SW 1271 (cell line): ENCODE measurements around the gene EFNA2.
"Not testable (repeated sequence)": the region's sequence is repeated elsewhere in the genome, so short reads cannot be mapped to it uniquely, and the experiment has no call there.

ENCODE experiments used
- DNase-seq, 2 experiments: peaks; one replicate each; lab custom pipeline; 2025; lab: John Stamatoyannopoulos, UW

Gene EFNA2

GRCh38 chr19:1298235-1298634, 12.6 kb downstream of the EFNA2 start:
- no peak for DNase-seq

- DNase-seq, result no peak
Observed at GRCh38 chr19:1299801-1300200, 14.1 kb downstream of the EFNA2 start.

DNA sequence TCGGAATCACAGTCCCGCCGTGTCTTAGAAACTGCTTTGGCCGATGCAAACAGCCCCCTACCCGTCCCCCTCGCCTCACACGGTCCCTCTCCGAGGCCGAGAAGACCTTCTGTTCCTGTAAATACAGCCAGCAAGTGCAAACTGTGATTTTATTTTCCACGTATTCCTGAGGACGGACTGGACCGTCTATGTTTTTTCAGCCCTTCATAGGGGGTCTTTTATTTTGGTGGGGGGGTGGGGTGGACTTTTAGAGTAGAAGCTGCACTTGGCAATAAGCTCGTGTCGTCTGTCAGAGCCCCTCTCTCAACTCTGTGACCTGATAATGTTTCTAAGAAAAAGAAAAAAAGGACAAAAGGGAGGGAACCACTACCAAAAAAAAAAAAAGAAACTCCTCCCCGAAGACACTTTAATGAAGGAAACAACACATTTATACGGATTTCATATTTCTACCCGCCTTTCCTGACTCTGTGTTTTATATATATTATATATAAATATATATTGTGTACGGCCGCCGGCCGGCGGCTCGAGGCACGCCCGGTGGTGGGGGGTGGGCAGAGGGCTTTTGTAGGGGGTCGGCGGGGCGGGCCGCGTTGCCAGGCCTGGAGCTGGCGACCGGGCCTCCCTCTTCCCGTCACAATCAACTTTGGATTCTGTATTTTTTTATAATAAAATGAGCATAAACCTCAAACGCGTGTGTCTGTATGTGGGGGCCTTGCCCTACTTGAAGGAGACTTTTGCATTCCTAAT, 15.2 kb downstream of the EFNA2 start:
- no peak for DNase-seq

DNA sequence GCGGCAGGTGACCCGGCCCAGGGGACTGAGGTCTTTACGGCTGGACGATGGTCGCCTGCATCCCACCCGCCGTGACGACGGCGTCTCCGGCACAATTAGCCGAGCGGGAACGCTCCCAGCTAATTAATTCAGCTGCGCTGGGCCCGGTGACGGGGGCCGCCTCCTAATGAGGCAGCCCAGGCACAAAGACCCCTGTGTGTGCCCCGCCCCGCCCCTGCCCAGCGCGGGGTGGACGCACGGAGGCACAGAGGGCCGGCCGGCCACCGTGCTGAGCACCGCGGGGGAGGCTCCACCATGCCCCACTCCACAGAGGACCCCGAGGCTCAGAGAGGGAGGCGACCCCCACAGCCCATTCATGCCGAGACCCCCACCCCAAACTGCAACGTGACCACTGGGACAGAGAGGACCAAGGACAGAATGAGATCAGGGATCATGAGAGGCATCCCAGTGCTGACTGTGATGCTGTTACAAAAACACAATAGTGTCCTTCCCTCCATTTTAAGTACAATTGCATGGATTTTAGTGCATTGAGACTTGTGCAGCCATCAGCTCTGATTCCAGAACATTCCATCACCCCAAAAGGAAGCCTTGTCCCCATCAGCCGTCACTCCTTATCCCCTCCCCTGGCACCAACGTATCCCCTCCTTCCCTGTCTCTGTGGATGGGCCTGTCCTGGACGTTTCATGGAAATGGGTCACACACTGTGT, 17.0 kb downstream of the EFNA2 start:
- no peak for DNase-seq

DNA sequence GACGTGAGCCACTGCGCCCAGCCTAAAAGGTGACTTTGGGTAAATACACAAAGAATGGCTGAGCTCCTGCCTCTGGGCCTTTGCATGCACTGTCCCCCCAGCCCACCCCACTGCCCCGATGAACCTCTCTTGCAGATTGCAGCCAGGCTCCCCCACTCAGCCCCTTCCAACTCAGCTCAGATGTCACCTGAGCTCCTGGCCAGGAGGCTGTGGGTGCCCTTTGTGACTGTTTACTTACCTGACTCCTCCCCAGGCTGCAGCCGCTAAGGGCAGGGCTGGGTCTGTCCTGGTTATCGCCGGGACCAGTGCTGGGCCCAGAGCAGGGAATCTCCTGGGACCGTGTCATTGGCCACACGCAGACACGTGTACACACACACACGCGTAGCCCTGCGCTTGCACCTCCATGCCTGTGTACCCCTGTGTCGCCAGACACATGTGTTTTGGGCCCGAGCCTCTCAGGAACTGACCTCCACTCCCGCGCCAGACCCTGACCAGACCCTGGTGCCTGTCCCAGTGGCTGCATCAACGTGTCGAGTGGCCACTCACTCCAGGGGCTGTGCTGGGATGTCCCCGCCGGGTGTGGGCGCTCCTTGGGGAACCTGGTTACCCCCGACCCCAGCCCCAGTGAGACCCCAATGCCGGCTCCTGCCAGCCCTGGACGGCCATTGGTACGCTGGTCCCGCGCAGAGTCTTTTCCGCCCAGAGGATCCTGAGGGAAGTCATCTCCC, 18.7 kb downstream of the EFNA2 start:
- no peak for DNase-seq

- not testable (repeated sequence) for DNase-seq
Observed at GRCh38 chr19:1305354-1305753, 19.7 kb downstream of the EFNA2 start.

DNA sequence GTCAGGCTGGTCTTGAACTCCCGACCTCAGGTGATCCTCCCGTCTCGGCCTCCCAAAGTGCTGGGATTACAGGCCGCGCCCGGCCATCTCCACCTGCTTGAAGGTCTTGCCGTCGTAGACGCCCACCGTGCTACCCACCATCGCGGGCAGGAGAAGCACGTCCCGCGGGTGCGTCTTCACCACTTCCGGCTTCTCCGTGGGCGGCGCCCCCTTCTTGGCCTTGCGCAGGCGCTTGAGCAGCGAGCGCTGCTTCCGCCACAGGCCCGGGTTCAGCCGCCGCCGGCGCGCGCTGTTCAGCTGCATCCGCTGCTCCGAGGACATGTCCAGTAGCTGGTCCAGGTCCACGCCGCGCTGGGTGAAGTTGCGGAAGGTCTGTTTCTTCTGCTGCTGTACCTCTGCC, 21.6 kb downstream of the EFNA2 start:
- DNase-seq, result no peak

- no peak for DNase-seq
Observed at GRCh38 chr19:1307755-1308303, 22.2 kb downstream of the EFNA2 start.

DNA sequence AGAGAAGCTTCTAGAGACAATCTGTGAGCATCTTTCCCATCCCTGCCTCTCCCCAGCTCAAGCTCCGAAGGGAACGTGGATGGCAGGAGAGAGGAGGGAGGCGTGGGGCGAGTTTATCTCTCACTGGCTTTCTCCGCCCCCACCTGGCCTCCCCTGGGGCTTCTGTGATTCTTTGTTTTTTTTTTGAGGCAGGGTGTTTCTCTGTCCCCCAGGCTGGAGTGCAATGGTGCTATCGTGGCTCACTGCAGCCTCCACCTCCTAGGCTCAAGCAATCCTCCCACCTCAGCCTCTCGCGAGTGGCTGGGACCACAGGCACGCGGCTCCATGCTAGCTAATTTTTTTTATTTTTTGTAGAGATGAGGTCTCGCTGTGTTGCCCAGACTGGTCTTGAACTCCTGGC, 23.0 kb downstream of the EFNA2 start:
- DNase-seq, result no peak

DNA sequence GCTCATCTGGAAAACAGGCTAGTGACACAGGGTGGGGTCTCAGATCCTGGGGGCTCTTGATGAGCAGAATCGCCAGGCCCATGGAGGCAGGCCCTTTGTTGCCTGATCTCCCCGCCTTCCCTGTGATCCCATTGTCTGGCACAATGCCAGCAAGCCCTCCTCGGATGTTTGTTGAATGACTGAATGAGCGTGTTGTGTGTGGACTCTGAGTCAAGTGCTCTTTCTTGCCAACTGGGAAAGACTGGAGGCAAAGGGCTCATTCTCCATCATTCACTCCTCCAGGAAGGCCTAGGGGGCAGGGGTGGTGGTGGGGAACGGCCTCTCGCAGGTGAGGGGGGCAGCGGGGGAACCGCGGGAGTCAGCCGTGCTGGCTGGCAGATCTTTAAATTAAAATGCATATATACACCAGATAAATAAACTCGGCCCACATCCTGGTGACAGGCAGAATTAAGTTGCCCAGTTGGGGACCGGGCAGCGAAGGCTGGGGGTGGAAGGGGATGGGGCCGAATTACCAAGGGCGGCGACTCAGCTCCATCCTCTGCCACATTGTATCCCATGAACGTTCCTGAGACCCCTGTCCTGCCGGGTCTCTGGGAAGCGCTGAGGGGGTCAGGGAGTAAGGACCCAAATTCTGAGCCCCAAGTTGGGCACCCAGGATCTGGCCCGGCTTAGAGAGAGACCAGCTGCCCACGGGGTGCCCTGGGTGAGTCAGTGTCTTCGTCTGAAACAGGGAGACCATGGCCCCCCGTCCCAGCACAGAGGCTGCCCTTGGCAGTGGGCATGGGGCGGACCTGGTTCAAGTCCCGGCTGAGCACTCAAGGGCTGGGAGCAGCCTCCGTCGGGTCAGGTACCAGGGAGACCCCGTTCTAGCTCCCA, 24.5 kb downstream of the EFNA2 start:
- no peak for DNase-seq

- no peak for DNase-seq
Observed at GRCh38 chr19:1310853-1311180, 25.1 kb downstream of the EFNA2 start.

DNA sequence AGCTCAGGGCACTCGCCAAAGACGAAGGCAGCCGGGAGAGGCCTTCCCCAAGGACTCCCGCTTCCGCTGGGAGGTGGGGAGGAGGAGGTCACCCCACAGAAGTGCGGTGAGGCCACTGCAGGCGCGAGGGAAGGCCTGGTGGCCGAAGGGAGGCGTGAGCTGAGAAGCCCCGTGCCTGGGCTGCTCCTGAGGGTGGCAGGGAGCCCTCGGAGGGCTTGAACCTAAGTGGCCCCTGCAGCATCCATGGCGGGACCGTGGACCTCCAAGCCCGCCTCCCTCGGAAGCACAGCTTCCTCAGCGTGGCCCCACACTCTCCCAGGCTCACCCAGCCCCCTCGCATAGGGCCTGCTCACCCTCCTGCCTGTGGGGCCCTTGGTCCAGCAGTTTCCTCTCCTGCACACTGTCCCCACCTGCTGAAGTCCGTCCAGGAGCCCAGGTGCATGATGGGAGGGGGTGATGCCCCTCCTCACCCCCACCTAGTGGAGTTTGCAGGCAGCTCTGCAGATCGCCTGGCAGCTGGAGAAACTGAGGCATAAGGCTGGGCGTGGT, 25.9 kb downstream of the EFNA2 start:
- no peak for DNase-seq

GRCh38 chr19:1312767-1313694, 27.4 kb downstream of the EFNA2 start:
- DNase-seq, result peak; percentile 48 to 79

DNA sequence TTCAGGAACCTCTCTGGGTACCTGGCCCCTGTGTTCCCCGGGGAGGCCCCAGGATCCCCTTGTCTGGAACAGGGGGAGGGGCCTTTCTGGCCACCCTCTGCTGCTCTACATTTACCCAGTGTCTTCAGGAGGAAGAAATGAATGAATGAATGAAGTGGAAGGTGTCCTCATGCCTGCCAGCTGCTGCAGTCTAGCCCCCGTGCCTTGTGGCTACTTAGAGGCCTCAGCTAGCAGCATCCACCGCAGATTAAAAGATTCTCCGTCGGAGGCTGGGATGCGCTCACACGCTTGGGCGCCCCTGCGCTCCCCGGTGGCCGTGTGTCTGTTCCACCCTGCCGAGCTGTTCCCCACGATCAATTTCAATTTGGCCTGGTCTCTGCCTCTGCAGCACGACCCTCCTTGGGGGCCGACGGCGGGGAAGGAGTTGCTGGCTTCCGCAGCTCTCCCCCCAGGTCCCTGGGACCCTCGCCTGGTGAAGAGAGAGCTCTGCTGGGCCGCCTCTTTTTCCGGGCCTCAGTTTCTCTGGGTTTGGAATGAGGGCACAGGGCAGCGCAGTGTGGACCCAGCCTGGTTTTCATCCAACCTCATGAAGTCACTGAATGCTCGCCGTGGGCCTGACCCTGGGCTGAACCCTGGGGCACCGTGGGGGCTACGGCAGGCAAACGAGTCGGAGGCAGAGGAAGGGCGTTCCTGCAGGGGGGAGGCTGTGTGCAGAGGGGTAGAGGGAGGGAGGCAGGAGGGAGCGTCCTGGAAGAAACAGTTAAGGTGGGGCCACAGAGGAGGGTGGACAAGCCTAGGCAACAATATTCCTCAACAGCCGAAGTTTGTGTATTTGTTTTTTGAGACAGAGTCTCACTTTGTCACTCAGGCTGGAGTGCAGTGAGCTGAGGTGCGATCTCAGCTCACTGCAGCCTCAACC, 28.3 kb downstream of the EFNA2 start:
- DNase-seq, result no peak

GRCh38 chr19:1315470-1316166, 29.9 kb downstream of the EFNA2 start:
- DNase-seq, result no peak

GRCh38 chr19:1316466-1316865, 30.8 kb downstream of the EFNA2 start:
- DNase-seq, result no peak

DNA sequence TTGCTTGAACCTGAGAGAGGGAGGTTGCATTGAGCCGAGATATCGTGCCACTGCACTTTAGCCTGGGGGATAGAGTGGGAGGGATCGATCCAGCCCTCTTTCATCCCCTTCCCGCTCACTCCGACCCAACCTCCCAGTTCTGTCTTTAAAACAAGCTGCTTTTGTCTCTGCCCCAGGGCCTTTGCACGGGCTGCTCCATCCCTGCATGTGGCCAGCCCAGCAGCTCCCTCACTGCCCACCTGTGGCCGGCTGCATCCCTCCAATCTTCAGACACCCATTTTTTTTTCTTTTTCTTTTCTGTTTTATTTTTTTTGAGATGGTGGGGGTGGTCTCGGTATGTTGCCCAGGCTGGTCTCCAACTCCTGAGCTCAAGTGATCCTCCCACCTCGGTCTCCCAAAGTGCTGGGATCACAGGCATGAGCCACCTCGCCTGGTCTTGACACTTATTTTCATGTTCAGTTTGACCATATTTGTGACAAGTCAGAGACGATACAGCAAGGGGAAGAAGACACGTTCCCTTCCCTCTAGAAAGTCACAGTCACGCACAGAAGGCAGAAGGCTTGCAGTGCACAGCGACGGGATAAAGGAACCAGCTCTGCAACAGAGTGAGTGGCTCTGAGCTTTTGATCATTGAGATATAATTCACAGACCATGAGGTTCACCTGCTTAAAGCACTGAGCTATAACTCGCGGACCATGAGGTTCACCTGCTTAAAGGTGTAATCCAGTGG, 31.8 kb downstream of the EFNA2 start:
- DNase-seq, result no peak
